KOPT-K1 (cell line): ENCODE measurements around the gene SLC16A13.

Experiments
- H3K27ac ChIP-seq: fragments of 200-600 bp; sonication (generic); 2 replicates; pipeline ENCODE4 v1.5.1; 2016; ENCODE audit warnings: antibody characterized with exemption, mild to moderate bottlenecking, low read depth, low read length; ENCODE audit not compliant: poor library complexity, severe bottlenecking
- H3K36me3 ChIP-seq: fragments of 200-600 bp; sonication (generic); 2 replicates; pipeline ENCODE4 v1.5.1; 2017; ENCODE audit warnings: antibody characterized with exemption, mild to moderate bottlenecking, low read length, moderate library complexity; ENCODE audit not compliant: insufficient read depth
- H3K9me3 ChIP-seq: fragments of 200-600 bp; sonication (generic); 2 replicates; pipeline ENCODE4 v1.5.1; 2017; ENCODE audit warnings: antibody characterized with exemption, low read length, mild to moderate bottlenecking; ENCODE audit not compliant: insufficient read depth, poor library complexity, severe bottlenecking

Gene SLC16A13

DNA sequence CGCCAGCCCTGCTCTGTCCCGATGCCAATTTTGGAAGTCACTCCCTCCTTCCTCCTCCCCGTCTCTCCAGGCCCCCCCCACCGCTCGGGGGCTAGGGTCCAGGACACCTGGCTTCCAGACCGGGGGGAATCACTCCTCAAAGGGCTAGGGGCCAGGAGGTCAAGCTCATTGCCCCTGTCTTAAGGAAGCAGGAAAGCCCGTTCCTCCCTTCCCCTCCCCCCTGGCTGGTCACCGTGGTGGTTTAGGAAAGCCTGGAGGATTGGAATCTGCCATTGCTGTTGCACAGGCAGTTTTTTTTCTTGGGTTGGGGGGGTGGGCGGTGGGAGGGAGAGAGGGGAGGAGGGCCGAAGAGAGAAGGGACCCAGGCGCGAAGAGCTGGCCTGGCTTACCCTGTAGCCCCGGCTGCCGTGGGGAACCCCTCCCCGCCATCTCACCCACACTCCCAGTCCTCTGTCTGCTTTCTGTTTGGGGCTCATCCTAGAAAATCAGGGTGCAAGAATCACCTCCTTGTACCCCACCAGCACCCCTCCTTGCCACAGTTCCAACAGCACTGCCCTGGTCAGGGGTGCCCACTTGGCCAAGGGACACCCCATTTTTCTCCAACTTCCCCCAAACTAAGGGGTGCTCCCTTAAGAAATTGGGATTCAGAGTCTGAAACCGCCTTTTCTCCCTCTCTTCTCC is 15.8 kb upstream of the SLC16A13 start:
- H3K9me3 ChIP-seq = no peaks in the 10 kb centered on the region
- no peak overlapping the region for H3K27ac ChIP-seq
- 0 out of 2 replicates have a peak, but pooled peaks cover 9% of the 10 kb centered on the region for H3K36me3 ChIP-seq

DNA sequence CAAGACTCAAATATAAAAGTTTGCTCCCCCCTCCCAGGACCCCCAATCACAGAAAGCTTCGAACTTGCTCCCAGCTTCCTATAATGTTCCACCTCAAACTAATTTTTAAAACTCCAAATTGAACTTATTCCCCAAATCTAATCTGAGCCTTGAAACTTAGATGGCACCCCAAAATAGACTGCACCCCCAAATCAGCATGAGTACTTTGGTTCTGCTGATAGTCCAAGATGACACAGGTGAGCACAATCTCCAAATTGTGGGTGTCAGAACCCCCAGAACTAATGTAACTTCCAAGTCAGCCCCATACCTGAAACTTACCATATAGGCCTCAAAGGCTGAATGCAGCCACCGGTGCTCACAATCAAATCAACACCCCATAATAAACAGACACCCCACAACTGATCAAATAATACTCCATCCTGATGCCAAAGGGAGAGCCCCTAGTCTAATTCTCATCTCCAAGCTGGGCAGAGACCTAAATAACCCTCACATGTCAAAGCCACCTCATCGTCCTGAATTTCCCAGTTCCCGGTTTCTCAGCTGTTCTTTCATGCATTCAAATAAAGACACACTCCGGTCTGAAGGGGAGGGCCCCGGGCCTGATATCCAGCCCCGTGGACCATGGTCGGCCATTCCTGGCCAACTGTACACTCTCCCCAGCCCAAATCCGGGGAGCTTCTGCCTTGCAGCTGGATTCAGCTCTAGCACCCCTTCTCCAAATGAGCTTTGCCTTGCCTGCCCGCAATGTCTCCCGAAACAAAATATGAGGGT is 14.7 kb upstream of the SLC16A13 start:
- H3K9me3 ChIP-seq = no peaks in the 10 kb centered on the region
- H3K36me3 ChIP-seq = 0 out of 2 replicates have a peak, but pooled peaks cover 9% of the 10 kb centered on the region
- no peak overlapping the region for H3K27ac ChIP-seq

DNA sequence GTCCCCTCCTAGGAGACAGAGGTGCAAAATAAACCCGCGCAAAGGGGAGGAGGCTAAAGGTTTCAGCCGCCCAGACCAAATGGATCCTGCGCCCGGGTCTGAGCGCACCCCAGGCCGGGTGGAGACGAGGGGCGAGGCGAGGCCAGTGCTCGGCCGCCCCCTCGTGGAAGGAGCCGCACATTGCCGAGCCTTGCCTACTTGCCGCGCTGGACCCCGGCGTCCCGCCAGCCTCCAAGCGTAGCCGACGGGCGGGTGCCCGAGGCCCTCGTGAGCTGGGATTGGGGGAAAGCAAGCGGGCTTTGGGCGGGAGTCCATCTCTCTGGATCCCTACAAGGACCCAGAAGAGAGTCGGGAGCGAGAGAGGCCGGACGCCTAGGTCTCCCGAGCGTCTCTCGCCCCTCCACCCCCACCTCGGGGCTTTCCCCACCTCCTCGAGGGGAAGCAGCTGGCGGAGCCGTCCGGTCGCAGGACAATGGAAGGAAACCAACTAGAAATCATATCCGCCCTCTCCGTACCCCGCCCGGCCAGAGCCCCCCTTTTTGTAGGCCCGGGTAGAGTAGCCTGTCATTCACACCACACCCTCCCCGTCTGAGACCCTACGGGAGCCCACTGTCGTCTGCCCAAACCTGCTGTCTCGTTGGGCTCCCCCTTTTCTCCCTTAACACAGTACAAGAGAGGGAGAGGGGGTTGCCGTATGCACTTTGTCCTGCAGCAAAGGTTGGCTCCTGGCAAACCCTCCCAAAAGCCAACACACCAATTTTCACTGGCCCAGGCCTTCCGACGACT is 13.6 kb upstream of the SLC16A13 start:
- Histone ChIP-seq H3K9me3 (no peaks in the 10 kb centered on the region), H3K36me3 (0 out of 2 replicates have a peak, but pooled peaks cover 1% of the 10 kb centered on the region), H3K27ac (no peak overlapping the region)

DNA sequence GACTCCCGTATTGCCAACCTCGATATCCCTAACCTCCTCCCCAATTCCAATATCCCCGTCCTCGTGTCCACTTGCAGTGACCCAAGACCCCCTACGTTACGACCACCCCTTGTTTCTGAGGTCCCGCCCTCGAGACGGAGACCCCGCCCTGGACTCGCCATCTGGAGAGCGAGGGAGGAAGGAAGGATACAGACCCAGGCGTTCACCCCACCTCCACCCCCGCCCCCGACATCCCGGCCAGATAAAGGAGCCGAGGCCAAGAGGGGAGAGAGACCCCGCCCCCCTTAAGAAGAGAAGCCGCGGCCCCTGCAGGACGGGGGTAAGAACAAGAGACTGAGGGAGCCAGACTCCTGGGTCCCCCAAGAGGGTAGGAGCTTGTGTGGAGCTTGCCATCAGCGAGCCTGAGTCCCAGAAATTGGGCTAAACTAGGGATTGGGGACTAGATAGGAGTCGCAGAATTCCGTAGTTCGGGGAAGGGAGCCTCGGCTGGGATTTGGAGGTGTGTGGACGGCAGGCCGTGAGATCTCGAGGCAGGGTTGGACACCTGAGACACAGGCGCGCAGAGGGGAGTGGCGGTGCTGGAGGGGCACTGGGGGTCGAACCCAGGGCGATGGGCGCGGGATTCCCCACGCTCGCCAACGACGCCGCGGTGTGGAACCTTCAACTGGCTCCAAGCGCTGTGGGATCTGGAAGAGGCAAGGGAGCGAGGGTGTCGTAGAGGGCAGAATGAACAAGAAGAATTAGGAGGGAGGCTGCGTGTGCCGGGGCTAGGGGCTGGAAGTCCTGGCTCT is 12.8 kb upstream of the SLC16A13 start, which contains the start of gene BCL6B:
Gene BCL6B, plus strand, starts transcription at position 270 of the 791 bp plus-strand sequence. CDS start 622 bp downstream, outside the sequence.
- Histone ChIP-seq H3K36me3 (no peaks in the 10 kb centered on the region), H3K27ac (peak within 1 kb of the TSS; percentile 8), H3K9me3 (no peaks in the 10 kb centered on the region)

DNA sequence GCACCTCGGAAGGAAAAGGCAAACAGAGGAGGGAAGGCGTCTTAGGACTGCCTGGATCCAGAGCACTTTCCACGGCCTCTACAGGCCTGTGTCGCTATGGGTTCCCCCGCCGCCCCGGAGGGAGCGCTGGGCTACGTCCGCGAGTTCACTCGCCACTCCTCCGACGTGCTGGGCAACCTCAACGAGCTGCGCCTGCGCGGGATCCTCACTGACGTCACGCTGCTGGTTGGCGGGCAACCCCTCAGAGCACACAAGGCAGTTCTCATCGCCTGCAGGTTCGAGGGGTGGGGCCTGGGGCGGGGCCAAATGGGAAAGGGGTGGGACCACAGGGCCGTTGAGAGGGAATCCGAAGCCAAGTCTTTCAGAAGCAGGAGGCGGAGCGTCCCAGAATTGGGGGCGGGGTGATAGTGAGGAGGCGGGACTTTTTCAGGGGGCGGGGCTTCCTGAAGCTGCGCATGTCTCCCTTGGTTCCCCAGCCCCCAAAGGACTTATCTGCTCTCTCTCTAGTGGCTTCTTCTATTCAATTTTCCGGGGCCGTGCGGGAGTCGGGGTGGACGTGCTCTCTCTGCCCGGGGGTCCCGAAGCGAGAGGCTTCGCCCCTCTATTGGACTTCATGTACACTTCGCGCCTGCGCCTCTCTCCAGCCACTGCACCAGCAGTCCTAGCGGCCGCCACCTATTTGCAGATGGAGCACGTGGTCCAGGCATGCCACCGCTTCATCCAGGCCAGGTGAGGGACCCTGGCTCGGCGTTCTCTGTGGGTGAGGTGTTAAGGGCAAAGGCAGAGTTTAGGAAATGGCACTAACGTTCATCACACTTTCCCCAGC is 12.0 kb upstream of the SLC16A13 start:
- no peaks in the 10 kb centered on the region for H3K9me3 ChIP-seq
- no peaks in the 10 kb centered on the region for H3K36me3 ChIP-seq
- peak overlapping the region; percentile 8 for H3K27ac ChIP-seq

DNA sequence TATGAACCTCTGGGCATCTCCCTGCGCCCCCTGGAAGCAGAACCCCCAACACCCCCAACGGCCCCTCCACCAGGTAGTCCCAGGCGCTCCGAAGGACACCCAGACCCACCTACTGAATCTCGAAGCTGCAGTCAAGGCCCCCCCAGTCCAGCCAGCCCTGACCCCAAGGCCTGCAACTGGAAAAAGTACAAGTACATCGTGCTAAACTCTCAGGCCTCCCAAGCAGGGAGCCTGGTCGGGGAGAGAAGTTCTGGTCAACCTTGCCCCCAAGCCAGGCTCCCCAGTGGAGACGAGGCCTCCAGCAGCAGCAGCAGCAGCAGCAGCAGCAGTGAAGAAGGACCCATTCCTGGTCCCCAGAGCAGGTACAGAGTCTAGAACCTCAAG is 11.4 kb upstream of the SLC16A13 start:
- no peak overlapping the region for H3K27ac ChIP-seq
- H3K36me3 ChIP-seq = no peaks in the 10 kb centered on the region

DNA sequence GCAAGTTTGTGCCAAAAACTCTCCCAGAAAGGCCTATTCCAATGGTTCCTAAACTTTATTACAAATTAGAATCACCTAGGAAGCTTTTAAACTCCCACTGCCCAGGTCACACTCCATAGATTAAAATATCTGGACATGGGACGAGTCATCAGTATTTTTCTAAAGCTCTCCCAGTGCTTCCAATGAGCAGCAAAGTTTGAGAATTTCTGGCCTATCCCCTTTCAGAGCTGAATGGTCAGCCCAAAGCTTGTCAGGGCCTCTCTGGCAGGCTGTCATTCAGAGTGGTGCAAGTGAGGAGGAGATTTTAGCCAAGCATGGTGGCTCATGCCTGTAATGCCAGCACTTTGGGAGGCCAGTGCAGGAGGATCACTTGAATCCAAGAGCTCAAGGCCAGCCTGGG is 10.6 kb upstream of the SLC16A13 start:
- Histone ChIP-seq H3K9me3 (no peaks in the 10 kb centered on the region), H3K36me3 (no peaks in the 10 kb centered on the region), H3K27ac (no peak overlapping the region)

More for the DNA sequence above, 11.4 kb upstream of the SLC16A13 start:
- H3K9me3 ChIP-seq = no peaks in the 10 kb centered on the region

DNA sequence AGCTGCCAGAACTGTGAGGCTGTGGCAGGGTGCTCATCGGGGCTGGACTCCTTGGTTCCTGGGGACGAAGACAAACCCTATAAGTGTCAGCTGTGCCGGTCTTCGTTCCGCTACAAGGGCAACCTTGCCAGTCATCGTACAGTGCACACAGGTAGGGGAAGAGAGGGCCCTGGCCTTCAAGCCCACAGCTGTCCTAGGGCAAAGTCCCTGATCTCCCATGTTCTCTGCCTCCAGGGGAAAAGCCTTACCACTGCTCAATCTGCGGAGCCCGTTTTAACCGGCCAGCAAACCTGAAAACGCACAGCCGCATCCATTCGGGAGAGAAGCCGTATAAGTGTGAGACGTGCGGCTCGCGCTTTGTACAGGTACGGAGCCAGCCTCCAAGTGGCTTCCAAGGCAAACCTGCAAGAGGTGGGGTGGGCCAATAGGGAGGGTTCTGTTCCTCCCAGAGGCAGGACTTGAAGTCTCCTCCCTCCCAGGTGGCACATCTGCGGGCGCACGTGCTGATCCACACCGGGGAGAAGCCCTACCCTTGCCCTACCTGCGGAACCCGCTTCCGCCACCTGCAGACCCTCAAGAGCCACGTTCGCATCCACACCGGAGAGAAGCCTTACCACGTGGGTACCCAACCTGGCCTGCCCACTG is 9.2 kb upstream of the SLC16A13 start:
- Histone ChIP-seq H3K27ac (no peak overlapping the region), H3K9me3 (no peaks in the 10 kb centered on the region), H3K36me3 (no peaks in the 10 kb centered on the region)

DNA sequence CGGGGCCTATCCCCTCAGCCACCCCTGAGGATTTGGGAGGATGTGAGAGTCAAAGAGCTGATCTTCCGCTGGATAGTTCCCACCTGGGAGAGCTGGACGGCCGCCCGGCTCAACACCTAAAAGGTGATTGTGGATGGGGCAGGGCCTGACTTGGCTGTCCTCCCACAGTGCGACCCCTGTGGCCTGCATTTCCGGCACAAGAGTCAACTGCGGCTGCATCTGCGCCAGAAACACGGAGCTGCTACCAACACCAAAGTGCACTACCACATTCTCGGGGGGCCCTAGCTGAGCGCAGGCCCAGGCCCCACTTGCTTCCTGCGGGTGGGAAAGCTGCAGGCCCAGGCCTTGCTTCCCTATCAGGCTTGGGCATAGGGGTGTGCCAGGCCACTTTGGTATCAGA is 8.5 kb upstream of the SLC16A13 start:
- no peaks in the 10 kb centered on the region for H3K9me3 ChIP-seq
- H3K27ac ChIP-seq = no peak overlapping the region
- no peaks in the 10 kb centered on the region for H3K36me3 ChIP-seq

DNA sequence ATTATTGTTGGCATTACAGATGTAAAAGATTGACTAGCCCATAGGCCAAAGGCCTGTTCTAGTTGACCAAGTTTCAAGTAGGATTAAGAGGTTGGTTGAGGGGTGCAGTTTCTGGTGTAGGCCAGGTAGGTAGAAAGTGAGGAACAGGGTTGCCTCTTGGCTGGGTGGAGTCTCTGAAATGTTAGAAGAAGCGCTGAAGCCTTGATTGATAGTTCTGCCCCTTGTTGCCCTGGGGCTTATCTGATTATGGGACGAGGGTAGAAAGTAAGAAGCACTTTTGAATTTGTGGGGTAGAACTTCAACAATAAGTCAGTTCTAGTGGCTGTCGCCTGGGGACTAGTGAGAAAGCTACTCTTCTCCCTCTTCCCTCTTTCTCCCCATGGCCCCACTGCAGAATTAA is 6.7 kb upstream of the SLC16A13 start:
- Histone ChIP-seq H3K27ac (peak overlapping the region; percentile 77), H3K9me3 (no peaks in the 10 kb centered on the region), H3K36me3 (no peaks in the 10 kb centered on the region)

DNA sequence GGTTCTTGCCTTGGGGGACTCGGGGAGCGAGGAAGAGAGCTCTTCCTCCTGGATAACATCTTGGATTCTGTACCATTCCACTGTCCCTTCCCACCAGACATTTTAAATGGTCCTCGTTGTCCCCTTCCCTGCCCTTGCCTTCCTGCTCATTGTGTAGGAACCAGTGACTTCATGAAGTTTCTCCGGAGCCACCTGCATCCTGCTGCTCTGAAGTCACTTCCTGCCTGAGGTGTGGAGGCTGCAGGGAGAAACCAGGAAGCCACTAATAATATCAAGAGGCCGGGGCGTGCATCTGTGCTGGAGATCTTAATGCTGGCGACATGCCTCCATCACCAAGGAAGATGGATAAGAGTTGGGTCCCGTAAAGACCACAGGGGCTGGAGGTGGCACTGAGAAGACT is 6.2 kb upstream of the SLC16A13 start:
- no peaks in the 10 kb centered on the region for H3K9me3 ChIP-seq
- H3K36me3 ChIP-seq = no peaks in the 10 kb centered on the region
- peak overlapping the region; percentile 77 for H3K27ac ChIP-seq

DNA sequence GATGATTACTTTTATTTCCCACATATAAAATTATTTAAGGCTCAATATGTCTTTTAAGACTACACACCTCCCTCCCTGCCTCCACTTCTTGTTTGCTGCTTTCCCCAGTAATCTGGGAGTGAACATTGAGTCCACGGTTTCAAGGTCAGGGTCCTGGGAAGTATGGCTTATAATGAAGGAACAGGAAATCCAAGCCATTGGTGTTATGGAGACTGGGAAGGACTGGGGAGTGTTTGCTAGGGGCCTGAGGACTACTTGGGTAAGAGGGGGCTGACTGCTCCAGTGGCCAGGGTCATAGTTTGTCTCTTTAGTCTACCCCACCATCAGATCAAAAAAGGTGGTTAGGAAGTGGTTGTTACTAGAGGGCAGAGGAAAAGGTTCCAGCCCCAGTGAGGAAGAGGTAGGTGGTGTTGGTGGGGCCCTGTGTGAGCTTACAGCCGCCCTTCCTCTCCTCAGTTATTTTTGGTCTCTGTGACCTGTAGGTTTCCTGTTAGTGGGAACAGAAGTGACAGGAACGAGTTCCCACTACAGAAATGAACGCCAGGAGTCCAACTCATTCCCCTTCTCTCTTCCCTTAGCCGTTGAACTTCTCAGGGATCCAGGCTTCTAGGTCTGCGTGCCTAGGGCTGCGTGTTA is 742 bp upstream of the SLC16A13 start:
- Histone ChIP-seq H3K36me3 (no peaks in the 10 kb centered on the region), H3K27ac (peak overlapping the region; percentile 90), H3K9me3 (no peaks in the 10 kb centered on the region)
